ENCODE data around the gene FOXE3.

FOXE3 gene

DNA sequence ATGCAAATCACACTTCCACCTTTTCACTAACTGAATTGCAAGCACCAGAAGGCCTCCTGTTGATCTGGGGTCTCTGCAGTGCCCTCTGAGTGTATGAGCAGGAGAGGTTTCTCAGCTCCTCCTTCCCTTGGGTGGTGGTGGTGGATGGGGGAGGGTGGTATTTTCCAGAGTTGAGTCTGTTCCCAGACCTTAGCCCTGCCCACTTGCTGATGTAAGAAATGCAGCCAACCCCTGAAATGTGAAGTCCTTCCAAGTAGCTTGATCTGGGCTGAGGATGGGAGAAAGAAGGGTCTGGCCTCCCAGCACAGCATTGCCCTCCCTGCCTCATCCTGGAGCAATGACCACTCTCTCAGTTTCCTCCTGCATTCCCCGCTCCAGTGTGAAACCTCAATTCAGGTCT is 15.4 kb downstream of the FOXE3 start:
- H3K27ac ChIP-seq: no peak overlapping the region

DNA sequence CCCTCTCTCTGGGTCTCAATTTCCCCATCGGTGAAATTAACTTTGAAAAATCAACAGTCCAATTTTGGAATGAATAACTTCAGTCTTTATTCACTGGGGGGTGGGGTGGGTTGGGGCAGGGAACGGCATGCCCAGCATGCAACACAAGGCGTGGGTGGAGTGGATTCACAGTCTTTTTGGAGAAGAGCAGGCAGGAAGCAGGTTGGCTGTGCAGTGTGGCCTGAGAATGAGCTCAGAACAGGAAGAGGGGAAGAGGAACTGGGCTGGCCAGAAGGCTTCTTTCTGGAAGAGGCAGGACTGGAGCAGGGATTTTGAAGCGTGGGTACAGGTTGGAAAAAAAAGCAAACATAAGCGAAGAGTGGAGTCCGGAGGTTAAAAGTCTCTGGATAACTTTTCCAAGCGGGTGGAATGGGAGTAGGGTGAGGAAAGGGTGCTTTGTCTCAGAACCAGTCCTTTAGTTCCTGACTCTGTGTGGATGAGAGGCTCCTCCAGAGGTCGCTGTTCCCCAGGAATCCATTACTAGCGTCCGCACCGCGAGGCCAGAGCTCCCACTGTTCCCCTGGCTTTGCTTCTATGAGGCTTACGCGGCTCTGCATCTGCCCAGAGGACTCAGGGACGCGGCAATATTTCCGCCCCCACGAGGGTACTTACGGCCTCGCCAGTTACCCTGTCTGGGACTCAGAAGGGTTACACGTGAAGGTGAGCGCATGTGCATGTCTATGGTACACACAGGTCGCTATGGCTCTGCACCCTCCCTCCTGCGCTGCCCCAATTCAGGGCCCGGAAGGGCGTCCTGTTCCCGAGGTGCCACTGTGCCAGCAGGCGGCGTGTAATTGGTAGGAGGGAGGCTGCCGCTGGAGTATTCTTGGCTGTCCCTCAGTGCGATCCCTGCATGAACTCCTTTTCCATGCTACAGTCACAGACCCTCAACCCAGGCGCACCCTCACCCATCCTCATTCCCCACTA is 16.3 kb downstream of the FOXE3 start:
- H3K27me3 ChIP-seq (ENCODE audit: insufficient read depth, low read depth, severe bottlenecking): no peaks in the 10 kb centered on the region
- TF ChIP-seq, protein P1, sequence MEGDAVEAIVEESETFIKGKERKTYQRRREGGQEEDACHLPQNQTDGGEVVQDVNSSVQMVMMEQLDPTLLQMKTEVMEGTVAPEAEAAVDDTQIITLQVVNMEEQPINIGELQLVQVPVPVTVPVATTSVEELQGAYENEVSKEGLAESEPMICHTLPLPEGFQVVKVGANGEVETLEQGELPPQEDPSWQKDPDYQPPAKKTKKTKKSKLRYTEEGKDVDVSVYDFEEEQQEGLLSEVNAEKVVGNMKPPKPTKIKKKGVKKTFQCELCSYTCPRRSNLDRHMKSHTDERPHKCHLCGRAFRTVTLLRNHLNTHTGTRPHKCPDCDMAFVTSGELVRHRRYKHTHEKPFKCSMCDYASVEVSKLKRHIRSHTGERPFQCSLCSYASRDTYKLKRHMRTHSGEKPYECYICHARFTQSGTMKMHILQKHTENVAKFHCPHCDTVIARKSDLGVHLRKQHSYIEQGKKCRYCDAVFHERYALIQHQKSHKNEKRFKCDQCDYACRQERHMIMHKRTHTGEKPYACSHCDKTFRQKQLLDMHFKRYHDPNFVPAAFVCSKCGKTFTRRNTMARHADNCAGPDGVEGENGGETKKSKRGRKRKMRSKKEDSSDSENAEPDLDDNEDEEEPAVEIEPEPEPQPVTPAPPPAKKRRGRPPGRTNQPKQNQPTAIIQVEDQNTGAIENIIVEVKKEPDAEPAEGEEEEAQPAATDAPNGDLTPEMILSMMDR (IDR thresholded peaks at IDR 0.05; ENCODE audit: low read depth, low read length): peak; percentile 91
- H3K27ac ChIP-seq: no peak overlapping the region
- no peak overlapping the region for H3K4me3 ChIP-seq (ENCODE audit: low read depth, low read length)
- no peaks in the 10 kb centered on the region for H3K9me3 ChIP-seq (ENCODE audit: severe bottlenecking)
- DNase-seq: peak; percentile 82
- H3K36me3 ChIP-seq: no peaks in the 10 kb centered on the region

More for the DNA sequence above, 15.4 kb downstream of the FOXE3 start:
- Histone ChIP-seq H3K36me3 (no peaks in the 10 kb centered on the region), H3K4me3 (ENCODE audit: low read depth, low read length) (no peak overlapping the region), H3K9me3 (ENCODE audit: severe bottlenecking) (no peaks in the 10 kb centered on the region), H3K27me3 (ENCODE audit: insufficient read depth, low read depth, severe bottlenecking) (no peaks in the 10 kb centered on the region)
- TF ChIP-seq, protein P1 (IDR thresholded peaks at IDR 0.05; ENCODE audit: low read depth, low read length): no peak
- no peak for DNase-seq

DNA sequence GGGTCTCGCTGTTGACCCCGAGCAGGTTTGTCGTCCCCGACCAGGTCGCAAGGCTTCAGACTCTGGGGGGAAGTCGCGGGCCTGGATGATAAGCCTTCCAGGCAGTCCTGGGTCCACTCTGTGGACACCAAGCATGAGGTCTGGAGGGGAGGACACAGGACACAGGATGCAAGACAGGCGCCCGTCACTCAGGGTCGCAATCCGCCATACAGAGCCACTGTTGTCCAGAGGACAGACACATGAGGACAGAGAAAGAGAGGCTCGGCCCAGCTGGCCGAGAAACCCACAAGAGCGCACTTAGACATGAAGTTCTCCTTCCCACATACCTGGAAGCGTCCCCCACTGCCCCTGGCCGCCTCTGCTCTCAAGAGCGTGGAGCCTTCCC is 16.9 kb downstream of the FOXE3 start:
- H3K27ac ChIP-seq: no peak overlapping the region
- peaks cover 2% of the 10 kb centered on the region for H3K27me3 ChIP-seq (ENCODE audit: insufficient read depth, low read depth, severe bottlenecking)
- TF ChIP-seq, protein P1 (IDR thresholded peaks at IDR 0.05; ENCODE audit: low read depth, low read length): no peak
- no peak overlapping the region for H3K4me3 ChIP-seq (ENCODE audit: low read depth, low read length)
- DNase-seq: no peak
- H3K9me3 ChIP-seq (ENCODE audit: severe bottlenecking): no peaks in the 10 kb centered on the region
- H3K36me3 ChIP-seq: no peaks in the 10 kb centered on the region

DNA sequence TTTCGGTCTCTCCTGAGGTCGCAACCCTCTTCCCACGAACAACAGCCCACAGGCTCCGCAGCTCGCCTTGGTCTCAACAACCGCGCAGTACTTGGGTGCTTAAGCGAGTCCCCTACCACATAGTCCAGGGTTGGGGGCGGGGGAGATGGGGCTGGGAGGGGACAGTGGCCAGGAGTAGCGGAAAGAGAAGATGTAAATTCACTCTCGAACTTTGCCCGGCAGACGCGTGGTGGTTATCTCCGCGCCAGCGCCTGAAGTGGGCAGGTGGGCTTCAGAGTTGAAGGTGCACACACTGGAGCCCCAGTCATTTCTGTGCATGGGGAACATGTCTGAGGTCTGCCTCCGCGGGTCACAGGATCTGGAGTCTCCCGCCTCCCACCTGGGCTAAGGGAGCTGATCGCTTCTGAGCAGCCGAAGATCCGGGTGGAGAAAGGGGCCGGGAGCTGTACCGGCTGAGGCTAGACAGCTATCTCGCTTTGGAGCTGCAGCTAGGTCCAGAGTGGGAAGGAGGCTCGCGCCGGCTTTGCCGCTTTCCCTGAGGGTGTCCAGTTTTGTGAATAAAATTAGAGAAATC is 17.5 kb downstream of the FOXE3 start:
- TF ChIP-seq, protein P1 (IDR thresholded peaks at IDR 0.05; ENCODE audit: low read depth, low read length): no peak
- Histone ChIP-seq H3K36me3 (no peaks in the 10 kb centered on the region), H3K9me3 (ENCODE audit: severe bottlenecking) (no peaks in the 10 kb centered on the region), H3K27ac (no peak overlapping the region), H3K4me3 (ENCODE audit: low read depth, low read length) (no peak overlapping the region), H3K27me3 (ENCODE audit: insufficient read depth, low read depth, severe bottlenecking) (peaks cover 6% of the 10 kb centered on the region)
- DNase-seq: no peak

DNA sequence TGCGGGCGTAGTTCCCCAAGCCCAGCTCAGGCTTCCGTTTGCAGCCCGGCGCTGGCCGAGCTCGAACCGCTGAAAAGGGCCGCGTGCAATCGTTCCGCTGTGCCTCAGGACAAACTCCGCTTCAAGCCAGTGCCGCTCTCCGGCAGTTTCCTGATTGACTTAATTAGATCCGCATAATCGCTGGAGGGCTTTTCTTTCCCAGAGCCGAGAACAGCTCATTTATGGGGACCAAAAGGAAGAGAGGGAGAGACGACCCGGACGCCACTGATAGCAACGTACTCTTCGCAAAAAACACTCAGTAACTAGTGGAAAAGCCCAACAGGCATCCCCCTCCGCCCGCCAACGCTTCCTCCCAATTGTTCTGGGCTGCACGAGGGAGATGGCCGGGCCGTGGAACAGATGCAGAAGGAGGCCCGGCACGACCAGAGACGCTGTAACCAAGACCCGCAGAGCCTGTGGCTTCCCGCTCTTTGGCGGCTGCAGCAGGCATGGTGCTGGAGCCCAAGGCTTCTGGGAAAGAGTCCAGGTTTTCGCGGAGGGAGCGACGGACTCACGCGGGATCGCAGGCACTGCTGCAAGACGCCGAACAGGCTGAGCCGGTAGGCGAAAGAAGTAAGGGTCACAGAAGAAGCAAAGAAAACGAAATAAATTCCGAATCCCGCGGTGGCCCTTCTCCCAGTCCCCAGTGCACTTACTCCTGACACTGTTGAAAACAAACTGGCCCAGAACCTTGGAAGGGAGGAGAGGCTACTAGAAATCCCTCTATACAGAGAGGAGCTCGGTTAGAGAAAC is 18.2 kb downstream of the FOXE3 start:
- DNase-seq: no peak

More for the DNA sequence above, 18.2 kb downstream of the FOXE3 start:
- Histone ChIP-seq H3K27ac (no peak overlapping the region), H3K9me3 (ENCODE audit: severe bottlenecking) (no peaks in the 10 kb centered on the region), H3K4me3 (ENCODE audit: low read depth, low read length) (no peak overlapping the region), H3K27me3 (ENCODE audit: insufficient read depth, low read depth, severe bottlenecking) (peaks cover 13% of the 10 kb centered on the region), H3K36me3 (no peaks in the 10 kb centered on the region)
- TF ChIP-seq, protein P1 (IDR thresholded peaks at IDR 0.05; ENCODE audit: low read depth, low read length): no peak
